Measurements from ENCODE around the gene TGFA. TPM values are rescaled to one million over a fixed set of nuclear protein-coding genes. Genes with fewer than 3 reads are reported as not detected.

The TGFA gene
- total and polyA plus RNA-seq, 2 experiments from 2014 or later = 2.6 to 5.6 TPM

GRCh38 chr2:70435138-70435537, 118.5 kb downstream of the TGFA start:
- H4K20me1 ChIP-seq (ENCODE audit: insufficient read depth, poor library complexity, severe bottlenecking) = no peaks in the 10 kb centered on the region
- H3K79me2 ChIP-seq = no peaks in the 10 kb centered on the region
- no peak for DNase-seq (ENCODE audit: low spot score)
- peaks cover 5% of the 10 kb centered on the region for H3K27me3 ChIP-seq
- H3K27ac ChIP-seq = no peak overlapping the region
- no peak overlapping the region for H3K4me2 ChIP-seq
- WGBS (ENCODE audit: low lambda C conversion rate, missing lambda C conversion rate) = 80% methylated on average over 1 of the region's 1 CpG
- H2AFZ ChIP-seq = no peak overlapping the region
- no peaks in the 10 kb centered on the region for H3K36me3 ChIP-seq (replicated peaks; ENCODE audit: insufficient read depth, low read depth)
- no peaks in the 10 kb centered on the region for H3K9me3 ChIP-seq (ENCODE audit: low read depth)
- H3K4me3 ChIP-seq = no peak overlapping the region
- H3K4me1 ChIP-seq (ENCODE audit: insufficient read depth) = no peaks in the 10 kb centered on the region
- H3K9me2 ChIP-seq (replicated peaks; ENCODE audit: insufficient read depth) = no peaks in the 10 kb centered on the region
- TF ChIP-seq EZH2phosphoT487 (IDR thresholded peaks at IDR 0.05; ENCODE audit: low read depth, severe bottlenecking, unreplicated experiment) = no peak
- TF ChIP-seq EZH2 (IDR thresholded peaks at IDR 0.05; ENCODE audit: borderline replicate concordance) = no peak
- TF ChIP-seq CTCF (IDR thresholded peaks at IDR 0.05; ENCODE audit: poor library complexity) = no peak

GRCh38 chr2:70433315-70433714, 120.3 kb downstream of the TGFA start:
- H3K27me3 ChIP-seq = peaks cover 5% of the 10 kb centered on the region
- H4K20me1 ChIP-seq (ENCODE audit: insufficient read depth, poor library complexity, severe bottlenecking) = no peaks in the 10 kb centered on the region
- H3K36me3 ChIP-seq (replicated peaks; ENCODE audit: insufficient read depth, low read depth) = no peaks in the 10 kb centered on the region
- TF ChIP-seq EZH2phosphoT487 (IDR thresholded peaks at IDR 0.05; ENCODE audit: low read depth, severe bottlenecking, unreplicated experiment) = no peak
- WGBS (ENCODE audit: low lambda C conversion rate, missing lambda C conversion rate) = 95% methylated on average over 1 of the region's 1 CpG
- no peak overlapping the region for H3K4me3 ChIP-seq
- H3K79me2 ChIP-seq = no peaks in the 10 kb centered on the region
- no peak for DNase-seq (ENCODE audit: low spot score)
- H3K4me1 ChIP-seq (ENCODE audit: insufficient read depth) = no peaks in the 10 kb centered on the region
- H3K9me2 ChIP-seq (replicated peaks; ENCODE audit: insufficient read depth) = no peaks in the 10 kb centered on the region
- no peaks in the 10 kb centered on the region for H3K9me3 ChIP-seq (ENCODE audit: low read depth)
- no peak overlapping the region for H3K4me2 ChIP-seq
- H3K27ac ChIP-seq = no peak overlapping the region
- H2AFZ ChIP-seq = no peak overlapping the region

DNA sequence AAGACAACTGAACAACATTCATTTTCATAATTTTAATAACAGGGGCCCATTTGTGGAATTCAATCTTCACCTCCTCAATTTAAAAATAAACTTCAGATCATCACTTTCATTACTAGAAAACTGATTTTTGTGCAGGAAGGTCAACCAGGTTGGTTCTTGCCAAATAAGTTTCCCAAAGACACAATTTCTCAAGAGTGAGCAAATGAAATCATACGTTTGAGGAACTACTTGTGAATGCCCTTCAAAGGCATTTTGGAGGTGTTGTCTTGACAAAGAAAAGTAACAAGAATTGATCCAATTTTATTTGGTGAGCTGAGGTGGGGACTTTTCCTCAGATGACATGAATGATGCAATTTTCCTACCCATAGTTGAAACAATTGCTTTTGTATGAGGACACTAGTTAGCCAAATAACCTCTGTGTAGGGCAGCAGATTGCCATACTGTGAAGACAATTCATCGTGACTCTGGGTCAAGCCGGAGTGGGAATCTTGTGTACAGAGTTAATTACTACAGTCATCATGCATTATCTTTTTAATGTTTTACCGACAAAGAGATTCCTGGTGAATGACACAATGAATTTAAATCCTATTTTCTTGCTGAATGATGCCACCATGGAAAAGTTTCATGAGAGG, 121.8 kb downstream of the TGFA start:
- Histone ChIP-seq H3K27ac (no peak overlapping the region), H3K79me2 (no peaks in the 10 kb centered on the region)
- DNase-seq (ENCODE audit: low spot score) = no peak

DNA sequence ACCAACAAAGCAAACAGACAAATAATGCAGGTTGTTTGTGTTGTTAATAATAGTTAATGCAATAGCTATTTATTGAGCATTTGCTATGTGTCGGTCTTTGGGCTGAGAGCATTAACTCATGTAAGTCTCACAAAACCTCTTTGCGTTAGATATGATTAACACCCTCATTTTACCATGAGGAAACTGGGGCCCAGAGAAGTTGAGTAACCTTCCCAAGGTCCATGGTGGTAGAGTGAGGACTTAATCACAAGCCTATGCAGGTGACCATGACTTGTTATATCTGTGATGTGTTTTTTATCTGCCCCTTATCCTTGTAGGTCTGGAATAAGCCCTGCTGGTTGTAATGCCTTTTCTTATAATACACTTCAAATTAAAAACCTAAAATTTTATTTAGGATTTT, 127.3 kb downstream of the TGFA start:
- Histone ChIP-seq H3K4me1 (ENCODE audit: insufficient read depth) (no peaks in the 10 kb centered on the region), H3K4me3 (no peak overlapping the region), H4K20me1 (ENCODE audit: insufficient read depth, poor library complexity, severe bottlenecking) (no peaks in the 10 kb centered on the region), H3K4me2 (no peak overlapping the region), H2AFZ (no peak overlapping the region), H3K36me3 (replicated peaks; ENCODE audit: insufficient read depth, low read depth) (no peaks in the 10 kb centered on the region), H3K9me2 (replicated peaks; ENCODE audit: insufficient read depth) (no peaks in the 10 kb centered on the region), H3K27me3 (no peaks in the 10 kb centered on the region), H3K9me3 (ENCODE audit: low read depth) (no peaks in the 10 kb centered on the region), H3K27ac (no peak overlapping the region), H3K79me2 (no peaks in the 10 kb centered on the region)
- 95% methylated on average over 2 of the region's 2 CpGs for WGBS (ENCODE audit: low lambda C conversion rate, missing lambda C conversion rate)
- TF ChIP-seq CTCF (IDR thresholded peaks at IDR 0.05; ENCODE audit: poor library complexity) (no peak), EZH2 (IDR thresholded peaks at IDR 0.05; ENCODE audit: borderline replicate concordance) (no peak)
- no peak for DNase-seq (ENCODE audit: low spot score)

More for the DNA sequence above, 121.8 kb downstream of the TGFA start:
- WGBS (ENCODE audit: low lambda C conversion rate, missing lambda C conversion rate) = 78% methylated on average over 4 of the region's 4 CpGs
- Histone ChIP-seq H3K36me3 (replicated peaks; ENCODE audit: insufficient read depth, low read depth) (no peaks in the 10 kb centered on the region), H3K4me3 (no peak overlapping the region), H2AFZ (no peak overlapping the region), H3K4me2 (no peak overlapping the region), H3K9me3 (ENCODE audit: low read depth) (no peaks in the 10 kb centered on the region), H4K20me1 (ENCODE audit: insufficient read depth, poor library complexity, severe bottlenecking) (no peaks in the 10 kb centered on the region), H3K27me3 (peaks cover 5% of the 10 kb centered on the region), H3K9me2 (replicated peaks; ENCODE audit: insufficient read depth) (no peaks in the 10 kb centered on the region), H3K4me1 (ENCODE audit: insufficient read depth) (no peaks in the 10 kb centered on the region)
- TF ChIP-seq CTCF (IDR thresholded peaks at IDR 0.05; ENCODE audit: poor library complexity) = no peak

All from hepatocyte (in vitro differentiated cells).